ENCODE results near the gene PTPRA. TPM values are rescaled to one million over a fixed set of nuclear protein-coding genes. Genes with fewer than 3 reads are reported as not detected.

Gene PTPRA
- total and polyA plus RNA-seq, 2 of the 8 experiments (the other 6 are each of a cell fraction or from before 2014, with no cell fraction given): 47.7 to 51.3 TPM

DNA sequence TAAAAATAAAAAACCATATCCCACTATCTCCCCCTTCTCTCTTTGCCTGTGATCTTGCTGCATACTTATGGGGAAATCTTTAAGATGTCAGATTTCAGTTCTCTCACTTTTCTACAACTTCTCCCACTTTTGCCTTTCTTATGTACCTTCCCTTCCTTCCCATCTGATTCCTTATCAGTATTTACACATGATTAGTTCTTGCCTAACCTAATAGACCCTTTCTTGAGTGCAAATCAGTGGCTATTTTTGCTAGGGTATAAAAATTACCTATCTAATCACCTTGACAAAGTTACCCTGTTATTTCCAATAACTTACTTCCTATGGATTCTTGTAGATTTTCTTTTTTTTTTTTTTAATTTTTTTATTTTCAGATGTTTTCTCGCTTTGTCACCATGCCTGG, 75.7 kb downstream of the PTPRA start:
- no peak overlapping the region for H3K23ac ChIP-seq (ENCODE audit: insufficient read length)
- no peak overlapping the region for H2AFZ ChIP-seq (ENCODE audit: low read length)
- peaks cover 0 to 3% (median under 1%) of the 10 kb centered on the region in 4 experiments; a peak in 2 of 7 replicates for H3K4me1 ChIP-seq (replicated peaks in 1 of 4; ENCODE audit: control insufficient read depth in 3 of 4, insufficient read depth in 4 of 4, low read length in 3 of 4)
- 0 out of 8 replicates have a peak, but pooled peaks cover 0 to 3% (median 0%) of the 10 kb centered on the region in 4 experiments for H3K36me3 ChIP-seq (ENCODE audit: control insufficient read depth in 2 of 4, insufficient read depth in 4 of 4, low read length in 3 of 4)
- no peak overlapping the region for H3K56ac ChIP-seq (replicated peaks; ENCODE audit: insufficient read length, low read depth, low read length)
- no peak for FAIRE-seq
- no peak overlapping the region for H4K8ac ChIP-seq (ENCODE audit: extremely low read depth, insufficient read depth, low read length)
- H2BK15ac ChIP-seq (ENCODE audit: low read length): no peak overlapping the region
- H2BK20ac ChIP-seq (ENCODE audit: low read length): no peak overlapping the region
- no peak overlapping the region for H2BK5ac ChIP-seq (ENCODE audit: low read depth, low read length)
- H3K4me3 ChIP-seq (ENCODE audit: extremely low read depth in 1 of 4, insufficient read depth in 2 of 4, low read depth in 3 of 4, low read length in 4 of 4): no peak overlapping the region
- ChIA-PET CTCF (ENCODE audit: partially characterized antibody) (no interaction called here), POLR2A (ENCODE audit: partially characterized antibody) (no interaction called here)
- no peak for DNase-seq (ENCODE audit: low read depth in 1 of 2, low spot score in 2 of 2)
- no peak overlapping the region for H4K91ac ChIP-seq (replicated peaks; ENCODE audit: insufficient read length, low read length)
- WGBS, 2 experiments (ENCODE audit: extremely low coverage in 1 of 2, insufficient coverage in 1 of 2, insufficient read length in 1 of 2, insufficient replicate concordance in 2 of 2, low coverage in 1 of 2, low lambda C conversion rate in 2 of 2, missing lambda C conversion rate in 1 of 2): 94% methylated on average over 1 of the region's 1 CpG; no CpG with 5 or more reads in 1 of the 2 experiments
- no peak overlapping the region for H3K4me2 ChIP-seq (ENCODE audit: insufficient read depth in 1 of 2, low read depth in 2 of 2, low read length in 2 of 2)
- 0 out of 4 replicates have a peak, but pooled peaks cover 0 to 2% of the 10 kb centered on the region in 2 experiments for H3K79me2 ChIP-seq (ENCODE audit: control insufficient read depth in 1 of 2, insufficient read depth in 2 of 2, low read length in 2 of 2)
- H3K4ac ChIP-seq (replicated peaks; ENCODE audit: insufficient read length, low read depth, low read length): no peak overlapping the region
- no peak overlapping the region for H2AK5ac ChIP-seq (ENCODE audit: low read depth, low read length)
- H3K9ac ChIP-seq (replicated peaks in 1 of 4; ENCODE audit: extremely low read depth in 1 of 4, low read depth in 3 of 4, low read length in 3 of 4): no peak overlapping the region
- no peaks in the 10 kb centered on the region for H3K27me3 ChIP-seq (replicated peaks in 1 of 4; ENCODE audit: control insufficient read depth in 3 of 4, extremely low read depth in 1 of 4, insufficient read depth in 3 of 4, low read length in 3 of 4)
- H3K79me1 ChIP-seq (ENCODE audit: low read depth, low read length): peaks cover 2% of the 10 kb centered on the region; the same call in 1 of the 2 replicates
- no peak overlapping the region for H3K14ac ChIP-seq (ENCODE audit: insufficient read length)
- H2BK12ac ChIP-seq (ENCODE audit: low read depth, low read length): no peak overlapping the region
- no peaks in the 10 kb centered on the region for H3K23me2 ChIP-seq (ENCODE audit: low read depth, low read length)
- H3K27ac ChIP-seq (ENCODE audit: low read depth, low read length): no peak overlapping the region
- no peak overlapping the region for H3K18ac ChIP-seq (ENCODE audit: extremely low read depth, low read length)
- no peaks in the 10 kb centered on the region for H3K9me3 ChIP-seq (ENCODE audit: insufficient read depth in 2 of 2, low read depth in 1 of 2, low read length in 1 of 2)
- H4K5ac ChIP-seq (ENCODE audit: insufficient read length, low read depth, low read length): no peak overlapping the region
- no peaks in the 10 kb centered on the region for H4K20me1 ChIP-seq (replicated peaks in 1 of 2; ENCODE audit: control insufficient read depth in 1 of 2, insufficient read depth in 2 of 2, low read length in 2 of 2)
- H2BK120ac ChIP-seq (replicated peaks; ENCODE audit: low read depth, low read length): no peak overlapping the region
- TF ChIP-seq NANOG (IDR thresholded peaks at IDR 0.05; ENCODE audit: insufficient read depth, low read depth, low read length, poor library complexity, severe bottlenecking) (no peak), CREB1 (IDR thresholded peaks at IDR 0.05) (no peak), GTF2F1 (IDR thresholded peaks at IDR 0.05; ENCODE audit: borderline replicate concordance, low read depth, low read length) (no peak), JUND (IDR thresholded peaks at IDR 0.05; ENCODE audit: low read length) (no peak), RNF2 (IDR thresholded peaks at IDR 0.05; ENCODE audit: borderline replicate concordance, low read depth, low read length, missing control alignments, poor library complexity, severe bottlenecking) (no peak), MAFK (IDR thresholded peaks at IDR 0.05; ENCODE audit: low read depth, low read length) (no peak), POLR2A (IDR thresholded peaks at IDR 0.05; ENCODE audit: control extremely low read depth in 1 of 2, low read depth in 2 of 2, low read length in 2 of 2) (no peak), YY1 (IDR thresholded peaks at IDR 0.05; ENCODE audit: low read depth, low read length) (no peak)
- TF ChIP-seq, protein P1, sequence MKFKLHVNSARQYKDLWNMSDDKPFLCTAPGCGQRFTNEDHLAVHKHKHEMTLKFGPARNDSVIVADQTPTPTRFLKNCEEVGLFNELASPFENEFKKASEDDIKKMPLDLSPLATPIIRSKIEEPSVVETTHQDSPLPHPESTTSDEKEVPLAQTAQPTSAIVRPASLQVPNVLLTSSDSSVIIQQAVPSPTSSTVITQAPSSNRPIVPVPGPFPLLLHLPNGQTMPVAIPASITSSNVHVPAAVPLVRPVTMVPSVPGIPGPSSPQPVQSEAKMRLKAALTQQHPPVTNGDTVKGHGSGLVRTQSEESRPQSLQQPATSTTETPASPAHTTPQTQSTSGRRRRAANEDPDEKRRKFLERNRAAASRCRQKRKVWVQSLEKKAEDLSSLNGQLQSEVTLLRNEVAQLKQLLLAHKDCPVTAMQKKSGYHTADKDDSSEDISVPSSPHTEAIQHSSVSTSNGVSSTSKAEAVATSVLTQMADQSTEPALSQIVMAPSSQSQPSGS (IDR thresholded peaks at IDR 0.05; ENCODE audit: low read length): no peak
- TF ChIP-seq, protein P2, sequence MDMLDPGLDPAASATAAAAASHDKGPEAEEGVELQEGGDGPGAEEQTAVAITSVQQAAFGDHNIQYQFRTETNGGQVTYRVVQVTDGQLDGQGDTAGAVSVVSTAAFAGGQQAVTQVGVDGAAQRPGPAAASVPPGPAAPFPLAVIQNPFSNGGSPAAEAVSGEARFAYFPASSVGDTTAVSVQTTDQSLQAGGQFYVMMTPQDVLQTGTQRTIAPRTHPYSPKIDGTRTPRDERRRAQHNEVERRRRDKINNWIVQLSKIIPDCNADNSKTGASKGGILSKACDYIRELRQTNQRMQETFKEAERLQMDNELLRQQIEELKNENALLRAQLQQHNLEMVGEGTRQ (IDR thresholded peaks at IDR 0.05; ENCODE audit: low read length): no peak
- TF ChIP-seq, protein P3, sequence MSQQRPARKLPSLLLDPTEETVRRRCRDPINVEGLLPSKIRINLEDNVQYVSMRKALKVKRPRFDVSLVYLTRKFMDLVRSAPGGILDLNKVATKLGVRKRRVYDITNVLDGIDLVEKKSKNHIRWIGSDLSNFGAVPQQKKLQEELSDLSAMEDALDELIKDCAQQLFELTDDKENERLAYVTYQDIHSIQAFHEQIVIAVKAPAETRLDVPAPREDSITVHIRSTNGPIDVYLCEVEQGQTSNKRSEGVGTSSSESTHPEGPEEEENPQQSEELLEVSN (IDR thresholded peaks at IDR 0.05): no peak
